ENCODE data around the gene ZBTB20.

DNA sequence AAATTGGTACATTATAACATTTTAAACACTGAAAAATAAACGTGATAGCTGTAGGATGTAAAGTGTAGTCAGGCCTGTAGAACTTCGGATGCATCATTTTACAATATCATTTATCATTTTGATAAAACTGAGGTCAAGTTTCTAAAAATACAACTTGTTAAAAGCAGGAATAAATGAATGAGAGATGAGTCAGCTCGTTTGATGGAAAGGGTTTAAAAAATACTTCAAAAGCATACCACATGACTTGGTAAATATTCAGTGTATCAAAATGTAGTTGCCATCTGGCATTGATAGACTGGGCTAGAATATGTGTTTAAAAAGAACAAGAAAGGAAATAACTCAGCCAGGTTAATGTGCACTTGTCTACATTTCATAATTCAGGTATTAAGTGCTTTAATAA, 496.3 kb downstream of the ZBTB20 start:
- TF ChIP-seq, protein P1, sequence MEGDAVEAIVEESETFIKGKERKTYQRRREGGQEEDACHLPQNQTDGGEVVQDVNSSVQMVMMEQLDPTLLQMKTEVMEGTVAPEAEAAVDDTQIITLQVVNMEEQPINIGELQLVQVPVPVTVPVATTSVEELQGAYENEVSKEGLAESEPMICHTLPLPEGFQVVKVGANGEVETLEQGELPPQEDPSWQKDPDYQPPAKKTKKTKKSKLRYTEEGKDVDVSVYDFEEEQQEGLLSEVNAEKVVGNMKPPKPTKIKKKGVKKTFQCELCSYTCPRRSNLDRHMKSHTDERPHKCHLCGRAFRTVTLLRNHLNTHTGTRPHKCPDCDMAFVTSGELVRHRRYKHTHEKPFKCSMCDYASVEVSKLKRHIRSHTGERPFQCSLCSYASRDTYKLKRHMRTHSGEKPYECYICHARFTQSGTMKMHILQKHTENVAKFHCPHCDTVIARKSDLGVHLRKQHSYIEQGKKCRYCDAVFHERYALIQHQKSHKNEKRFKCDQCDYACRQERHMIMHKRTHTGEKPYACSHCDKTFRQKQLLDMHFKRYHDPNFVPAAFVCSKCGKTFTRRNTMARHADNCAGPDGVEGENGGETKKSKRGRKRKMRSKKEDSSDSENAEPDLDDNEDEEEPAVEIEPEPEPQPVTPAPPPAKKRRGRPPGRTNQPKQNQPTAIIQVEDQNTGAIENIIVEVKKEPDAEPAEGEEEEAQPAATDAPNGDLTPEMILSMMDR (IDR thresholded peaks at IDR 0.05), result no peak
- TF ChIP-seq POLR2A (IDR thresholded peaks at IDR 0.05) (no peak), POLR2AphosphoS5 (IDR thresholded peaks at IDR 0.05) (no peak)
